ENCODE measurements around the gene LRBA.
"Not testable (repeated sequence)": the region's sequence is repeated elsewhere in the genome, so short reads cannot be mapped to it uniquely, and the experiment has no call there.

Gene LRBA

DNA sequence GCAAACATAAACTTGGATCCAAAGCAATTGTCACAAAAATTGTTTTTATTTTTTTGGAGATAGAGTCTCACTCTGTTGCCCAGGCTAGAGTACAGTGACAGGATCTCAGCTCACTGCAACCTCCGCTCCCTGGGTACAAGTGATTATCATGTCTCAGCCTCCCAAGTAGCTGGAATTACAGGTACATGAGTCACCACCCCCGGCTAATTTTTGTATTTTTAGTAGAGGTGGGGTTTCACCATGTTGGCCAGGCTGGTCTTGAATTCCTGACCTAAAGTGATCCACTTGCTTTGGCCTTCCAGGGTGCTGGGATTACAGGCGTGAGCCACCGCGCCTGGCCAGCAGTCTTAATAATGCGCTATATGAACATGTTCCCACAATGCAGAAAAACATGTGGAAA lies 272.2 kb downstream of the LRBA start:
- DNase-seq (ENCODE audit: low read depth), result not testable (repeated sequence)

DNA sequence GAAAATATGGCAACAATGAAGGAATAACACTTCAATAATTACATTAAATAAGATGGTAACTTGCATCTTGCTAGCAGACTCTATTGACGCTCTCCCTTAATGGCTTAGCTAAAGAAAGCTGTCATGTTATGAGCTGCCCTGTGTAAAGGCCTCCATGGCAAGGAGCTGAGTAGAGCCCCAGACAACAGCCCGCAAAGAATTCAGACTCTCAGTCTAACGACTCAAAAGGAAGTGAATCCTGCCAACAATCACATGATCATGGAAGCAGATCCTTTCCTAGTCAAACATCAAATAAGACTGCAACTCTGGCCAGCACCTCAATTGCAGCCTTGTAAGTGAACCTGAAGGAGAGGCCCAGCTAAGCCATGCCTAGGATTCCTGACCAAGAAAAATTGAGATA lies 275.5 kb downstream of the LRBA start:
- DNase-seq (ENCODE audit: low read depth), result no peak

DNA sequence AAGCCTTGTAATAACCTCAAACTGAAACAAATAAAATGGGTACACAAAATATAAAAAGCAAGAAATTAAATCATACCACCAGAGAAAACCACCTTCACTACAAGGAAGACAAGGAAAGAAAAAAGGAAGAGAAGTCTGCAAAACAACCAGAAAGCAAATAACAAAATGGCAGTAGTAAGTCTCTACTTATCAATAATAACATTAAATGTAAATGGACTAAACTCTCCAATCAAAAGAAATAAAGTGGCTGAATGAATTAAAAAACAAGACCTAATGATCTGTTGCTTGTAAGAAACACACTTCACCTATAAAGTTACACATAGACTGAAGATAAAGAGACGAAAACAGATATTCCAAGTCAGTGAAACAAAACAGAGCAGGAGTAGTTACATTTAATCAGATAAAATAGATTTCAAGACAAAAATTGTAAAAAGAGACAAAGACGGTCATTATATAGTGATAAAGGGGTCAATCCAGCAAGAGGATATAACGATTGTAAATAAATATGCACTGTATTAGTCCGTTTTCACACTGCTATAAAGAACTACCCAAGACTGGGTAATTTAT lies 289.0 kb downstream of the LRBA start:
- DNase-seq (ENCODE audit: low read depth), result no peak

DNA sequence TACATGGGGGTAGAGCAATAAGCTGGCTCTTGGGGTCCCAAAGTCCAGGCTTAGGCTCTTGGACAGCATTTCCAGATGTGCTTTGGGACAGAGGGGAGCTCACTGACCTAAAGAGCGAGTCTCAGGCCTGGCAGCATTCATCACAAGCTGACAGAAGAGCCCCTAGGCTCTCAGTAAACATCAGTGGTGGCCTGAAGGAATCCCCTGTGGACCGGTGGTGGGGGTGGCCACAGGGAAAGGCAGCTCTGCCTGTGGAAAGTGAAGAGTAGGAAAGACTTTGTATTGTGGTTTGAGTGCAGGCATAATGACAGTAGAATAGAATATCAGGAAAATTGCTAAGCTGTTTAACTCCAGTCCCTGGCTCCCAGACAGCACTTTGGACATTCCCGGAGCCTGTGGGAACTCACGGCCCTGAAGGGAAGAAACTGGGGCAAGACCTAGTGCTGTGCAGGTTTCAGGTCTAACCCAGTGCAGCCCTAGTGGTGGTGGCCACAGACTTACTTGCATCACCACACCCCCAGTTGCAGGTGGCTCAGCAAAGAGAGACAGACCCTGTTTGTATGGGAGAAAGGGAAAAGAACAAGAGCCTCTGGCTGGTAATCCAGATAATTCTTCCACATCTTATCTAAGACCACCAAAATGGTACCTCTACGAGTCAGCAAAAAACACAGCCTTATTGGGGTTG lies 291.2 kb downstream of the LRBA start:
- DNase-seq (ENCODE audit: low read depth), result no peak

DNA sequence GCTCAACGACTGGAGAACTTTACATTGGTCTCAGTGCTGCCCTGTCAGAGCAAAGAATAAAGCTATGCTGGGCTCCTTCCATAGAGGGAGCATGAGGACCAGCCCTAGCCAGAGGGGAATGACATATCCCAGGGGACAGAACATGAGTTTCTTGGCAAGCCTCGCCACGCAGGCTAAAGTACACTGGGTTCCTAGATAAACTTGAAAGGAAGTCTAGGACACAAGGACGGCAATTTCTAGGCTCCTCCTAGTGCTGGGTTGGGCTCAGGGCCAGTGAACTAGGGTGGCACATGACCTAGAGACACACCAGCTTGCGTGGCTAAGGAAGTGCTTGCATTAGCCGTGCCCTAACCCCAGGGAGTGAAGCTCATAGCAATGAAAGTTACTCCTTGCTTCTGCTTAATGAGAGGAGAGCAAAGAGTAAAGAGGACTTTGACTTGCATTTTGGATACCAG lies 292.1 kb downstream of the LRBA start:
- peak; percentile 4 for DNase-seq (ENCODE audit: low read depth)

DNA sequence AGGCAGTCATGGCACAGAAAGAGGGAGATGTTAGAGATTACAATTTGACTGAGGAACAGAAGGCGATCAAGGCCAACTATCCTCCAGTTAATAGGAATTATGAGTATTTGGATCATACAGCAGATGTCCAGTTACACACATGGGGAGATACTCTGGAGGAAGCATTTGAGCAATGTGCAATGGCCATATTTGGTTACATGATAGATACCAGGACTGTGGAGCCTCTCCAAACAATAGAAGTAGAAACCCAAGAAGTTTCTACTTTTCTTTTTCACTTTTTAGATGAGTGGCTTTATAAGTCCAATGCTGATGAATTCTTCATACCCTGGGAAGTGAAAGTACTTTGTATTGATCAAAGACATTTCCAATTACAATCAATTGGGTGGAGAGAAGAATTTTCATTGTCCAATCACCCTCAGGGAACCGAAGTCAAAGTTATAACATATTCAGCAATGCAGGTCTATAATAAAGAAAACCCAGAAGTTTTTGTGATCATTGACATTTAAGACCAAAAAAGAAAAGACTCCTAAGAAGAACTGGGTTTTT lies 294.0 kb downstream of the LRBA start:
- DNase-seq (ENCODE audit: low read depth), result no peak

DNA sequence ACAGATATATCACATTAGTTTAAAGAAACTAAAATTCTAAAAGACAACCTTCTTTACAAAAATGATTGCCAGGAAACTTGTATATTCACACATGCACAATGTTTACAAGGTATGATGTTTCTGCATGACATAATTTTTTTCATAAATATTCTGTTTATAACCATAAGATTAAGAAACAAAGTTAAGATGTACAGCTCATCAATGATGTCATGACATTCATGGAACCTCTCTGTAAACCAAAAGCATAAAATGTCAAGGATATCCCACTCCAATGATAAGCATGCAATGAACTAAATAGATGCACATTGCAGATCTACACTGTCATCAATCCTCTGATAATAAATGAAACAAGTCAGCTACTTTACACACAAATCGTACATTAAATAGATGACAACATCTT lies 297.1 kb downstream of the LRBA start:
- DNase-seq (ENCODE audit: low read depth), result no peak

DNA sequence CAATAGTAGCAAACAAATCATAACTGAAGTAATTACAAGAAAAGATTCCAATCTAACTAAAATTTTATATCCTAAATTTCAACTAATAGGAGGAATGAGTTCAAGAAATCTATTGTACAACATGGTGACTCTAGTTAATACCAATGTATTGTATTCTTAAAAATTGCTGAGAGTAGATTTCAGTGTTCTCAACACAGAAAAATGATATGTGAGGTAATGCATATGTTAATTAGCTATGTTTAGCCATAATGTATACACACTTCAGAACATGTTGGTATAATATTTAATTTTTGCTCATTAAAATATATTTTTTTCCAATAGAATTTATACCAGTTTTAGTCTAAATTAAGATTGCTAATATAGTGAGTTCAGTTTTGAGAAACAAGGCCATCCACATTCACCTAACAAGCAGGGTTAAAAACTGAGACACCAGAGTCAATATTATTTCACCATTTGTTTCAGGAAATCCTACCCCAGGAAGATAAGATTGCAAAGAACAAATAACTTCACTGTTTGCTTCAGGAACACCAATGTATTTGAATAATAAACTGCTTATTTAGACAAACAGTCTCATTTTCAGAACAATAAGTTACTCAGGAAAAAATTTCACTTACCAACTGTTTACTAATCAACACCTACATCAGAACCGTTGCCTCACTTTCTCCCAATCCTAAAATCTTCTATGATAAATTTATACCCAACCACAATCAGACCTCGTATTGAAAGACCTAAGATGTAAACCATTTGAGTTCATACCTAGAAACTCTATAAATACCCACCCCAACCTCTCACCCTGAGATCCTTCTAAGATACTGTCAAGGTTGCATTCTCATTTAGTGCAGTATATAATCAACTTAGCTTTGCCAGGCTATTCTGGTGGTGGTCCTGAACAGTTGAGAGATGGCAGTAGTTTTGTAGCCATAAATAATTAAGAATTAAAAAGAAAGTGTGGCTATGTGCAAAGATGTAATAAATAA lies 300.3 kb downstream of the LRBA start:
- no peak for DNase-seq (ENCODE audit: low read depth)

DNA sequence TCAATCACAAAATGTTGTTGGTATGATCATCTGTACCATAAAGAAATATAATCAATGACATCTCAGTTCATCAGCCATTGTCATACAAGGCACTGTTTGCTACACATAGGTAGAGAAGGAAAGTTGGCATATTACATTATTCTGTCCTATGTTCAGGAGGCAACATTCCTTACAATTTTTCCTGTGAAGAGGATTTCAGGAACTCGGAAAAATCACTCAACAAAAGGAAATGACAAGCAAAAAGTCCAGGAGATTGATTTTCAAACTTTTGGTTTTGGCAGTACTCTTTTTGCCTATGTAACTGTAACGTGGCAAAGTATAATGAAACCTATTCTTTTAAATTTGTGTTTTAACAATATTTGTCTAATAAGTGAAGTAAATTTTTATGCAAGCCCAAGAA lies 301.8 kb downstream of the LRBA start:
- no peak for DNase-seq (ENCODE audit: low read depth)

DNA sequence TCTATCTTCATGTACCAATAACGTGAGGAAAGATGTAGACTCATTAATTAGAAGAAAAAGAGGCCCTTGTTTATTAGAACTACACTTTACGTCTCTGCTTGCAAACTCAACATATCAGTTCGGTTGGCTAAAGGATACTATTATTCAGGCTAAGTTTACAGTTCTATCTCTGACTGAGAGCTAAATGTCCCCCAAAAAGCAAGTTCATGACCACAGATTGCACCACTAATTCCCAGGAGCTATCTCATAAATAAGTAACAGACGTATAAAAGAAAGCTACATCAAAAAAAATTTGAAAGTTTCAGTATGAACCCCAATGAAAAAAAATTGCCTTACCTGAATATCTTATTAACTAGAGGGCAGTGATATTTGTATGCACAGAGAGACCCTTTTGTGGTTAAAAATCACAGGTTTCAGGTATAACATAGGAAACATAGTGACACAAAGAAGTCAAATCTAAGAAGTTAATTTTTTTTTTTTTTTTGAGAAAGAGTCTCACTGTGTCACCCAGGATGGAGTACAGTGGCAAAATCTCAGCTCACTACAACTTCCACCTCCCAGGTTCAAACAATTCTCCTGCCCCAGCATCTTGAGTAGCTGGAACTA lies 304.2 kb downstream of the LRBA start:
- DNase-seq (ENCODE audit: low read depth), result no peak

DNA sequence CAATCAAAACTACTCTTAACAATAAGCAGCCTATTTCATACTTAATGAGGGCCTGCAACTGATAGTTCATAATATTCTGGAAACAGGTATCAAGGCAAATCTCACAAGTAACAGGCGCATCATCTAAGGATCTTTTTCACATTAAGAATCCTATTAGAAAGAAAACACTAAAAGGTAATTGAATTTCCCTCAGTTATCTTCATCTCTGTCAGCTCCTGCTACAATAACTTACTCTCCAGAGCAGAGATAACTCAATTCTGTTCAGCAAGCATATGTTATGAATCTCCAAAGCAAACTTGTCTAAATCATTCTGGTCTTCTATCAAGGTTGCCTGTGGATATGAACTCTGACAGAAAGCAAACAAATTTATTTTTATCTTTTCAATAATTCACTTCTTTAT lies 307.1 kb downstream of the LRBA start:
- no peak for DNase-seq (ENCODE audit: low read depth)

DNA sequence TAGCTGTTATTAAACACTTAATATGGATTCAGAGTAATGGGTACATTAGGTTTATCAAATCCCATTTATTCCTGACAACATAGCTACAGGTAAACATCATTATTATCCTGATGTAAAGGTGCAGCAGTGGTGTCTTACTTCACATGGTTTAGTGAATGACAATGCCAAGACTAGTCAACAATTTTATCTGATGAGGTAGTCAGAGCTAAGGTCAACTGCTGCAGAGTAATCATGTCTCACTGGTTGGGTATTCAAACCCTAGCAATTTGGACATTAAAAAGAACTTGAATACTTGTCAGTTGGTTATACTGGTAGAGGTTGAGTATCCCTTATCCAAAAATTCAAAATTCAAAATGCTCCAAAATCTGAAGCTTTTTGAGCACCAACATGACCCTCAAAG lies 315.5 kb downstream of the LRBA start:
- DNase-seq (ENCODE audit: low read depth), result no peak

DNA sequence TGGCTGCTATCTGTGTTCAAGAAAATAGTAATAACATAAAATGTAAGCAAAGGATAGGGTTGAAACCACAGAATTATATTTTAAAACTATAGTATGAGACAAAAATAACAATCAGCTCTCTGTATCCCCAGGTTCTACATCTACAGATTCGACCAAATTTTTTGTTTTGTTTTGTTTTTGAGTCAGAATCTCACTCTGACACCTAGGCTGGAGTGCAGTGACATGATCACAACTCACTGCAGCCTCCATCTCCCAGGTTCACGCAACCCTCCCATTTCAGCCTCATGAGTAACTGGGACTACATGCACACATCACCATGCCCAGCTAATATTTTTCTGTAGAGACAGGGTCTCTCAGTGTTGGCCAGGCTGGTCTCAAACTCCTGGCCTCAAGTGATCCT lies 319.9 kb downstream of the LRBA start:
- no peak for DNase-seq (ENCODE audit: low read depth)

DNA sequence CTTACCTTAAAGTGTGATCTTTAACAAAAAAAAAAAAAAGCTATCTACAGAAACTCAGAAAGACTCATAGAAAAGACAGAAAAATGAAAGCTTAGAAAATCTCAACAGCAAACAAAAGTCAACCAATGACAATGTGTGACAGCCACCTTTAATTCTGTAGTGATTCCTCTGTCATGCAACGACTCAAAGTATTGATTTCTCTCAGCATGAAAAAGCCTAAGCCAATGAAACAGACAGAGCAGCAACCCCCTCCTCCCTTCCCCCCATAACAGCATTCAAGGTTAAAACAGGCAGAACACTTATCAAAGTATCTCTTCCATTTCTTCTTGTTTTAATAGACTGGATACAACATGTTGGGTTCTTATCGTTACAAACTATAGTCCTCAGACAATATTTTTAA lies 320.6 kb downstream of the LRBA start:
- DNase-seq (ENCODE audit: low read depth), result no peak

DNA sequence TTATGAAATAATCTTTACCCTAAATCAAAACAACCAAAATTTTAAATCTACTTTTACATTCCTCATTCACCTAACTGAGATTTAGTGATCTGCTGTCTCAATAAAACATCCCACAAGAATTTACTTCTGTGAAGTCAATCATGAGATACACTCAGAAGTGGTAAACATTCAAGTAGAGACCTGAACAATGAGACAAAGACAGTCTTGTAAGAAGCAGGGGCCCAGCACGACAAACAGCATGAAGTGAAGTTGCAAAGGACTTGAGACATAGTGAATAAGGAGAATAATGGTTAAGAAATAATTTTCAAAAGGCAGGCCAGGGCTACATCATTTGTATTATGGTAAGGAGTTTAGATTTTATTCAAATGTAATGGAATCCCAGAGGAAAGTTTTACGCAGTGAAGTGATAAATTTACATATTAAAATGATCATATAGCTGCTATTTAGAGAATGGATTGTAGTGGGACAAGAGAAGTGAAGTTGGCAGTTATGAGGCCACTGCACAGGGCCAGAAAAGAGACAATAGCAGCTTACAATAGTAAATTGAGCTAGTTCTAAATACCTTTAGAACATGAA lies 331.2 kb downstream of the LRBA start:
- no peak for DNase-seq (ENCODE audit: low read depth)

DNA sequence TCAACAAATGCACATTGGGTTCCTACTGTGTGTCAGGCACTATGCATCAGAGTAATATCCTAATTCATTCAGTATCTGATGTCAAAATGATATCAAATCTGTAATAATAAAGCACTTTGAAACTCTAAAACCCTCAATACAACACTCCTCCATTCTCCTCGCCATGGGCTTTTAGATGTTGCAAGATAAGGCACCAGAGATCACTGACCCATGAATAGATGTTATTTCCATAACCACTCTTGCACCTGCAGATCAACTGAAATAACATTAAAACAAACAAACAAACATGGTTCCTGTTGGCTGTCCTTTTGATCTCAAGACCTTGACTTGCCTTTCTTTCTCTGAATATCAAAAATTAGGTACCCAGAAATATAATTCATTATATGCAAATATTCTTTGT lies 333.0 kb downstream of the LRBA start:
- DNase-seq (ENCODE audit: low read depth), result no peak

DNA sequence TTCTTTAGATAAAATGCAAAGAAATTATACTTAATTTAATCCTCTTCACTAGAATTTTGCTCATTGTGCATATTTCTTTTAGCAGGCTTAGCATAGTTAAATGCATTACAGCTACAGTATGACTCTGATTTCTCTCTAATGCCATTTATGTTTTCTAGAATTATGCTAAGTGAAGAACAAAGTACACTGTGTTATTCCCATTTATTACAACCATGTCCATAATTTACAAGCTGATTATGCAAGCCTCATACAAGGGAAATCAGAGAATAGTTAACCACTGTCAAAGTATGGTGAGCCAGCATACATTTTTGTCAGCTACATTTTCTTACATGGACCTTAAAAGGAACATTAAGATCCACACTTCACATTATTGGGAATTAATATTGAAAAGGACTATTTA lies 334.0 kb downstream of the LRBA start:
- no peak for DNase-seq (ENCODE audit: low read depth)

DNA sequence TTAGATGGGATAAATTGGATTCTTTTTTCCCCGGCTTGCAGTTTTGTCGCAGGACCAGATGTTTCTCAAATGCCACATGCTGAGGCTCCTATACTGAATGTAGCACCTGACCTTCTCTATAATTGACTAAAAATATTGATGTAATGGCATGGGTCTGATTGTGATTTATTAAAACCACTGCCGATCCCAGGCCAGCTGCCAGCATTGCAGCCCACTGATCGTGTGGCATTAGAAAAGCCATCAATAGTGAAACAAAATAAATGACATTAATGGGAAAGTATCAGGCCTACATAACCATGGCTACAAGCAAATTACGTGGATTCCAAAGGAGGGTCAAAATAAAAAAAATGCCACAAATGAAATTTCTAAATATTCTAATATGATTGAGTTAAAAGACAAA lies 334.4 kb downstream of the LRBA start:
- DNase-seq (ENCODE audit: low read depth), result no peak

DNA sequence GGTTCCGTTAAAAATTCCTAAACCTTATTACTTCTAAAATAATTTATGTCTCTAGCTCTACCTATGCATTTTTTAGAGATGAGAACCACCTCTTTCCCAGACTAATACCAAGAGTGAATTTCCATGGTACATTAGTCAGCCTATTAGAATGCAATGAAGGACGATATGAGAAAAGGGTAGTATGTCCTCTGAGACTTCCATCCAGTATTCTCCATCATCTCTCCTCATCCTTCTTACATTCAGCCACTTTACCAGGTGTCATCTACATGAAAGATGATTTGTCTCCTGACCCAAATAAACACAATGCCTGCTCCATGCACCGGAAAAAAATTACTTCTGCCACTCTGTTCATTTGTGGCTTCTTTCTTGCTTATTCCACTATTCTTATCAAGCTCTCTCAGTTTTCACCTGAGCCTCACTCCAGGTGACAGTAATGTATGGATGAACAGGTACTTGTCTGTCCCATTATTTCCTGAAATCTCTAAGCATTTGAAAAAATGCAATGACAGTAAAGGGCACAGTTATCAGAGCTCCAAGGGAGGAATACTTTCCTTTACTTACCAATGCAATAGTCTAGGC lies 335.2 kb downstream of the LRBA start:
- DNase-seq (ENCODE audit: low read depth), result no peak

DNA sequence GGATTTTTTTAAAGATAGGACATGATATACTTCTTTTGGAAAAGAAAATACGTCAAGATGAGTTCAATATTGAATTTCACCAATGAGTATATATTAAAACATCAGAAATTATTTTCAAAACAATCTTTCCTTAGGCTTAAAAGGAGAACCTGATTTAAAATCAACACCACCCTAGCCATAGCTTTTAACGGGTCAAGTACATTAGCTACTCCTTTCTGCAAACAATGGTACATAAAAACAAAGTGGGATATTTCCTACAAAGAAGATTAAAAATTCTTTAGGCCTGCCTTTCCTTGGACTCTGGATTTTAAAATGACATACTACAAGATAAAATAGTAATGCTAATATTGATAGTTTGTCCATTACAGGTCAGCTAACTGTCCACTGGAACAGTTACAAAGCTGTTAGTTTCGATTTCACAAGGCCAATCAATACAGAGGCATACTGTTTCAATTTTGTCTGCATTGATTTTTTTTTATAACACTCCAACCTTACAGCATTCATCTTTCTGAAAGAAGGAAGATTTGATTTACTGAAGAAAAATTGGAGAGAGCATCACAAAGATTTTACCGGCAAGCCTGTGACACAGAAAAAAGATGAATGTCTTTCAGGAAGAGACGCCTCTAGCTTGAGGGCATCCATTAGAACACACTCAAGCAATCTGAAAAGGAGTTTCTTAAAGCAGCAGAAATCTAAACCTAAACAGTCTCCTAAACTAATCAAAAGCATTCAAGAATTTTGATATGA lies 335.9 kb downstream of the LRBA start:
- no peak for DNase-seq (ENCODE audit: low read depth)

DNA sequence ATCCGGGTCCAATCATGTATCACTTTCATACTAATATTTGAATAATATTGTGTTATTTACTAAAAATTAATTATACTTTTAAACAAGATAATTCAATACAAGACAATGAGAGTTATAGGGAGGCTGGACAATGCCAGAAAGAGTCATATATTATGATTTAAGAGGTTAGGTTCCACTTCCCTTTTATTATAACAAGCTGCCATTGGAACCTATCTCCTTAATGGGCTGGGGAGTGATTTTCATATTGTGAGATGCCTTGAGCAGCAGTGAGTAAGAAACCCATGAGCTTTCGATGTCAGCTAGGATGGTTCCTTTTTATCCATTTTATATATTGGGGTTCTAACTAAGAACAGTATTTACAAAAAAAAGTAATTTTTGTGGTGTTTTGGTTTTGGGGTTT lies 341.3 kb downstream of the LRBA start:
- no peak for DNase-seq (ENCODE audit: low read depth)

All from CMK (cell line).